Erythroblast (primary cell): ENCODE measurements around the gene SNN.

Source experiments
- DNase-seq, 2 experiments: peaks; one replicate each; lab custom pipeline; 2025; lab: John Stamatoyannopoulos, UW
- GATA1 ChIP-seq: IDR thresholded peaks from 2 replicates; pipeline ENCODE4 v1.6.1; 2011; ENCODE audit warnings: low read depth, mild to moderate bottlenecking, control low read depth, low read length, moderate library complexity
- POLR2A ChIP-seq: IDR thresholded peaks from 2 replicates; pipeline ENCODE4 v1.6.1; 2011; ENCODE audit warnings: mild to moderate bottlenecking, low read length

Gene SNN

DNA sequence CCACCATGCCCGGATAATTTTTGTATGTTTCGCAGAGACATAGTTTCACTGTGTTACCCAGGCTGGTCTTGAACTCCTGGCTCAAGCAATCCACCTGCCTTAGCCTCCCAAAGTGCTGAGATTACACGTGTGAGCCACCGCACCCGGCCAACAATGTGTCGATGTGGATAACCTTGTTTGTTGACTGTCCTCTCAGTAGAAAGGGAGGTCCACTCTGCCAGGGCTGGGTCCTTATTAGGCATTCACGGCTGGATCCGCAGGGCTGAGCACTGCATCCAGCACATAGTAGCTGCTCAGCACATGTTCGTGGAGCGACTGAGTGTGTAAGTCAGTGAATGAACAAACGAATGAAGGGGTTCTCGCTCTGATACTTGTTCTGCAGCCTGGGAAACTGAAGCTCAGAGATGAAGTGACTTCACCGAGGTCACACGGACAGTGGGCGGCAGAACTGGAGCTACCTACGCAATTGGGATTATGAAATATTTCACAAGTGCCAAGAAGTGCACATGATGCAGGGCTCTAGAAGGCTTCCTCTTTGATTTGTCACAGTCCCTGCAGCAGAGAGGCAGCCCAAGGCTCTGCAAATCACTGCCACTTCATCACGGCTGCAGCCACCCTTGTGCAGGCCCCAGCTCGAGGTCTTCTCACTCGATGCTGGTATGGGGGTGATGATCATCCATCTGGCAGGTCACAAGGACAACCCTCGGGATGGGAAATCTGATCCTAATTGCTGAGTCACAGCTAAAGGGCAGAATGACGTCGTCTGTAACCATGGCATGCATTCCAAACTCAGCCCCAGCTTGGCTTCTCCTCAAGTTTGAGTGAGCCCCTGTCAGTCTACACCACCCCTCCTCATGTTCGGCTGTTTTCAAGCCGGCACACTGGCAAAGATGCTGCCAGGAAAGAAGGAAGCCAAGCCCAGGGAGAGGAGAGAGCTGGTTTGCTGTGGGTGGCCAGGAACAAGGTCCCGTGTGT lies 28.0 kb upstream of the SNN start:
- TF ChIP-seq GATA1: no peak
- TF ChIP-seq POLR2A: no peak
- DNase-seq: peak; percentile 31 to 76

DNA sequence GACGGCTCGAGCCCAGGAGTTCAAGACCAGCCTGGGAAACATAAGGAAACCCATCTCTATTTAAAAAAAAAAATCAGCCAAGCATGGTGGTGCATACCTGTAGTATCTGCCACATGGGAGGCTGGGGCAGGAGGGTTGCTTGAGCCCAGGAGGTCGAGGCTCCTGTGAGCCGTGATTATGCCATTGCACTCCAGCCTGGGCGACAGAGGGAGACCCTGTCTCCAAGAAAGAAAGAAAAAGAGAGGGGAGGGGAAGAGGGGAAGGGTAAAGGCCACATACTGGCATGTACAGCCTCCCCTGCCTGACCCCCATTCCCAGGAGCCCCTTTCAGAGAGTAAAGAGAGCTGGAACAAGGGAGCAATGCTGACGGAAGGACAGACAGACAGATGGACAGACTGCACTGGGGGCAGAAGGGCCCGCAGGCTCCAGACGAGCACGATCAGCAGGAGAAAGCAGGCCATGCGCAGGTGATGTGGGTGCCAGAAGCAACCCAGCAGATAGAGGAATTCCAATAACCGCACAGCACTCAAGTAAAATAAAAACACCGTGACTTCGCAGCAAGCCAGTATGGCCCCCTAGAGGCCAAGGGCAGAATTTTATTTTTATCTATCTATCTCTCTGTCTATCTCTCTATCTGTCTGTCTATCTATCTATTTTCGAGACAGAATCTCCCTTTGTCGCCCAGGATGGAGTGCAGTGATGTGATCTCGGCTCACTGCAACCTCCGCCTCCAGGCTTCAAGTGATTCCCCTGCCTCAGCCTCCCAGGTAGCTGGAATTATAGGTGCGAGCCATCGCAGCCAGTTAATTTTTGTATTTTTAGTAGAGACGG lies 27.1 kb upstream of the SNN start:
- TF ChIP-seq POLR2A (no peak), GATA1 (no peak)
- peak; percentile 37 to 57 for DNase-seq

DNA sequence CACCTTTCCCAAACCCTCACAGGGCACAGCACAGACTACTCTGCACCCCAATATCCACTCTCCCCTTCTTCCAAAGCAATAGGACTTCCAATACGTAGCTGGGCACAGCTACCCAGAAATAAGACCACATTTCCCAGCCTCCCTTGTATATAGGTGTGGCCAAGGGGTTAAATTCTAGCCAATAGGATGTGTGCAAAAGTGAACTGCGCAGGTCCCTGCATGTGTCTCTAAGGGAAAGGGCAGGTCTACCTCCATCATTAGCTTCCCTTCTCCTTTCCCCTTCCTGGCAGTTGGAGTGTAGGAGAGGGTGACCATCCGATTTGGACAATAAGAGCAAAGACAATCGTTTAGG lies 25.5 kb upstream of the SNN start:
- DNase-seq: no peak
- TF ChIP-seq GATA1 (no peak), POLR2A (no peak)

- TF ChIP-seq POLR2A (no peak), GATA1 (no peak)
Measured at GRCh38 chr16:11649276-11649675, 19.0 kb upstream of the SNN start.

DNA sequence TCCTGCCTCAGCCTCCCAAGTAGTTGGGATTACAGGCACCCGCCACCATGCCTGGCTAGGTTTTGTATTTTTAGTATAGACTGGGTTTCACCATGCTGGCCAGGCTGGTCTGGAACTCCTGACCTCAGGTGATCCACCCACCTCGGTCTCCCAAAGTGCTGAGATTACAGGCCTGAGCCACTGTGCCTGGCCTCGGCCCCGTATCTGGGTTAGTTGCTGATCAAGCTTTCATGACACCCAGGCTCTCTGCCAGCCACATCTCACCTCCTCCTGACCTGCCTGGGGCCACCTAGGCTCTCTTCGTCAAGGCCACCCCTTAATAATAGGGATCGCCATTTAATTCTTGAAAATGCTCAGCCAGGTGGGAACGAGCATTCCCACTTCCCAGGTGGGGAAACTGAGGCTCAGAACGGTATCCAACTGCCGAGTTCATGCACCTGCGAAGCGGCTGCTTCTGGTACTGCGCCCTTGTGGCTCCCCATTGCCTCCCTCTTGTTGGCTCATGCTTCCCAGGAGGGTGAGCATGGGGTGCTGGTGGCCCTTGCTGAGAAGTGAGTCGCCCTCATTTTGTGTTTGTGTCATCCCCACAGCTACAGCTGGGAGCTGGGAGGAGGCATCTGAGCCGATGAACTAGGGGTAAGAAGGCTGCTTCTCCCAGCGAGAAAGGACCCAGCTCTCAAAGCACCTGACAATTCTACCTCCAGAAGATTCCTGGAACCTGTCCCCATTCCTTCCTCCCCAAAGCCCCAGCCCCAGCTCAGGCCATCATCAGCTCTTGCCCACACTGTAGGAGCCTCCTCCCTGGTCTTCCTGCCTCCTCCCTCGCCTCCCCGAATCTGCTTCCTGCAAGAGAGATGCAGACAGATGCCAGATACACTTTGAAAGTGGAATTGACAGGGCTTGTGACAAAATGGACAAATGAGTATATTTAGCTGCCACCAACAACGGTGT lies 17.3 kb upstream of the SNN start:
- DNase-seq: no peak
- TF ChIP-seq GATA1 (no peak), POLR2A (no peak)

More at GRCh38 chr16:11649276-11649675, 19.0 kb upstream of the SNN start:
- no peak for DNase-seq

DNA sequence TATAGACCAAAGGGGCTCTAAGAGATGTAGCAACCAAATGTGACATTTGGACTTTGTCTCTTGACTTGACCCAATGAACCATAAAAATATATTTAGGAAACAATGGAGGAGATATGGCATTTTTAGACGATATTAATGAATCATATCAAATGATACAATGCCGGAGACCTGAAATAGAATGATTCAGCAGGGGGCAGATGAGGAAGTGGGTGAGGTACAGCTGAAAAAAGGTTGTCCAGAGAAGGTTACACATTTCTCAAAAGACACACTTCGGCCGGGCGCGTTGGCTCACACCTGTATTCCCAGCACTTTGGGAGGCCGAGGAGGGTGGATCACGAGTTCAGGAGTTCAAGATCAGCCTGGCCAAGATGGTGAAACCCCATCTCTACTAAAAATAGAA lies 16.5 kb upstream of the SNN start:
- no peak for DNase-seq
- TF ChIP-seq GATA1 (no peak), POLR2A (no peak)

DNA sequence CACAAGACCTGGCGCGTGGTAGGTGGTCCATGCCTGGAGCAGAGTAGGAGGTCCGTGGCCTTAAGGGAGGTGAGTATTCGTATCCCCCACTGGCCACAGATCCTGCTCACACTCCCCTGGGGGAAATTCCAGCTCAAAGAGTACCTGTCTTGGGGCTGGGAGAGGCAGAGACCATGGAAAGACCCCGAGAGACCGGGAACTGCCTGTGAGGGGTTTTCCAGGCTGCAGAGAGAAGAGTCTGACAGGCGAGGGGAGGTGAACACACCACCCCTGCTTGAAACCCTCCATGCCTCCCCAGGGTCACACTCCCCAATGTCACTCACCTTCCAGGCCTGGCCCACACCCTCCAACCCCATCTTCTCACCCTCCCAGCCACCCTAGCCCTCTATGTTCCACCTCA lies 12.6 kb upstream of the SNN start:
- no peak for DNase-seq
- no peak for TF ChIP-seq GATA1
- TF ChIP-seq POLR2A: no peak

DNA sequence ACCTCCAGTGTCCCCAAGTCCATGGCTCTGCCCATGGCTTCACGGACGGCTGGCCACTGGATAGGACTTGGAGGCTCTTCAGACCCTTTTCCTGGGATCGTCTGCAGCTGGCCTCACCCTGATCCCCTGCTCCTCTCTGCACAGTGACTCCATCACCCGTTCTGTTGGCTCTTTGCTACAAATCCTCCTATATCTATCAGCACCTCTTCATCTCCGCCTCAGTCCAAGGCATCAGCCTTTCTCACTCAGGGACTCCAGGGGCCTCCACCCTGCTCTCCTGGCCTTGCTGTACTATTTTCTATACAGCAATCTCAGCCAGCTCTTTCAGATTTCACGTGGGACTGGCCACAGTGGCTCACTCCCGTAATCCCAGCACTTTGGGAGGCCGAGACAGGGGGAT lies 10.7 kb upstream of the SNN start:
- TF ChIP-seq GATA1 (no peak), POLR2A (no peak)

GRCh38 chr16:11658896-11659708 lies 9.2 kb upstream of the SNN start:
- no peak for DNase-seq
- TF ChIP-seq GATA1 (no peak), POLR2A (no peak)

More for the DNA sequence above, 10.7 kb upstream of the SNN start:
- no peak for DNase-seq

DNA sequence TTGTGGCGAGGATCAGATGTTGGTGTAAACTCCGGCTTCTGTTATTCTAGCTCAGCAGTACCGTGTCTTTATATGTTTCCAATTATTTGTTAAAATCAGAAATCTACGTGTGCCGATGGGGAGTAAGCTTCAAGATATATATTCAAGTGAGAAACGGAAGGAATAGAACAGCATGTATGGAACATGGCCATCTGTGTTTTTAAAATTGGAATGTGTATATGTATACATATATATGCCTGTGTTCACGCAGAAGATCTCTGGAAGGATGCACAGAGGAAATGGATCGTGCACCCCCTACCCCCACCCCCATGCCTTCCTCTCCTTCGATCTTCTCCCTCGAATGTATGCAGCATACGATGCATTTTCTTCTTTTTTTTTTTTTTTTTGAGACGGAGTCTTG lies 7.7 kb upstream of the SNN start:
- TF ChIP-seq POLR2A (no peak), GATA1 (no peak)
- DNase-seq: no peak

GRCh38 chr16:11662582-11662981 lies 5.7 kb upstream of the SNN start:
- no peak for DNase-seq
- no peak for TF ChIP-seq POLR2A
- no peak for TF ChIP-seq GATA1

GRCh38 chr16:11665071-11665491 lies 3.2 kb upstream of the SNN start:
- no peak for DNase-seq
- TF ChIP-seq POLR2A: no peak
- no peak for TF ChIP-seq GATA1
